AG04450 (cell line): ENCODE measurements around the gene RPS6KA4. TPM values are rescaled to one million over a fixed set of nuclear protein-coding genes. Genes with fewer than 3 reads are reported as not detected.

Source experiments
- CTCF ChIA-PET: fragments of 300-600, 350-600 bp; formaldehyde crosslinking; extraction: SDS; loops from one replicate; lab custom pipeline; 2022; ENCODE audit warnings: antibody characterized with exemption, inconsistent platforms; lab: Charles Lee
- POLR2A ChIA-PET: fragments of 350-600 bp; formaldehyde crosslinking; extraction: SDS; loops from one replicate; lab custom pipeline; 2021; ENCODE audit warnings: antibody characterized with exemption, inconsistent platforms; lab: Yijun Ruan, JAX
- DNase-seq: peaks from one replicate; pipeline ENCODE4 v3.0.0-alpha.2; 2011; ENCODE audit warnings: low read depth, low spot score
- H3K27ac ChIP-seq: one replicate; pipeline ENCODE4 v1.5.1; 2012; ENCODE audit warnings: low read depth, low read length, control low read depth
- H3K27me3 ChIP-seq: one replicate; pipeline ENCODE4 v1.6.0; 2012; ENCODE audit warnings: low read length; ENCODE audit not compliant: control insufficient read depth, insufficient read depth
- H3K4me3 ChIP-seq: 2 replicates; pipeline ENCODE4 v1.5.1; 2011; ENCODE audit warnings: mild to moderate bottlenecking, low read depth, low read length, control low read depth
- H3K9me3 ChIP-seq: 2 replicates; pipeline ENCODE4 v1.5.1; 2012; ENCODE audit warnings: low read length; ENCODE audit not compliant: control insufficient read depth, insufficient read depth
- CTCF ChIP-seq: IDR thresholded peaks from 2 replicates; pipeline ENCODE4 v1.5.1; 2011; ENCODE audit warnings: low read depth, low read length, control low read depth, inconsistent platforms
- polyA plus RNA-seq: library from polyadenylated mRNA; depleted of rRNA; stranded (reverse); fragments of >200 nt; gene quantifications from 2 replicates; pipeline ENCODE4 v1.2.3, GENCODE V29; 2011

The RPS6KA4 gene
- polyA plus RNA-seq, 1 experiment = 21.9 TPM

DNA sequence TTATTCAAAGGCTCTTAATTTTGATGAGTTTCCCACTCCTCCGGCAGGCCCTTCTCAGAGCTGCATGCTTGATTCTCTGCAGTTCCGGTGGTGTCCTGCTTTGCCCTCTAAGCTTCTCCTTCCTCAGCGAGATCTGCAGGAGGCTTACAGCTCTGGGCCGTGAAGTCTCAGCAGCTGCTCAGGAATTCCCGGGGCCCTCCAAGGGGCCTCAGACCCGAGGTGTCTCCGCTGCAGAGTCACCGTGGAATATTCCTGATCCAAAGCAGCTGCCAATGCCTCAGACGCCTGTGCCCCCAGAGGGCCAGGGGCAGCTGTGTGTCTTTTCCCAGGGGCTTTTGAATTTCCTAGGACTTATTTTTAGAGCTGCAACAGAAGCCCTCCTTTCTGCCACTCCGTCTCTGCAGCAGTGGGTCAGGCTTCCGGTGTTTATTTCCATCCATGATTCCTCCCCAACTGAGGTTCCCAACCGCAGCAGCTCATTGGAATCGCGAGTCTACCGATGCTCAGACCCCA is 37.2 kb downstream of the RPS6KA4 start:
- no peak for TF ChIP-seq CTCF
- no peak for DNase-seq
- CTCF ChIA-PET = interaction anchor here (1.7 kb wide), 1 partner anchor 53 kb away, joined by 8 read pairs; no protein-coding TSS in a partner anchor
- POLR2A ChIA-PET = no interaction called here
- Histone ChIP-seq H3K9me3 (no peaks in the 10 kb centered on the region; the same call in 1 of the 2 replicates), H3K27ac (no peak overlapping the region), H3K4me3 (no peak overlapping the region), H3K27me3 (peaks cover 29% of the 10 kb centered on the region)

GRCh38 chr11:64400102-64400501 is 41.1 kb downstream of the RPS6KA4 start:
- H3K27me3 ChIP-seq = peaks cover 24% of the 10 kb centered on the region
- ChIA-PET CTCF (interaction anchor here (1.0 kb wide), 1 partner anchor 289 kb away, joined by 3 read pairs; no protein-coding TSS in a partner anchor), POLR2A (no interaction called here)
- H3K9me3 ChIP-seq = peaks cover 3% of the 10 kb centered on the region
- H3K27ac ChIP-seq = no peak overlapping the region
- no peak for DNase-seq
- TF ChIP-seq CTCF = no peak
- H3K4me3 ChIP-seq = no peak overlapping the region

DNA sequence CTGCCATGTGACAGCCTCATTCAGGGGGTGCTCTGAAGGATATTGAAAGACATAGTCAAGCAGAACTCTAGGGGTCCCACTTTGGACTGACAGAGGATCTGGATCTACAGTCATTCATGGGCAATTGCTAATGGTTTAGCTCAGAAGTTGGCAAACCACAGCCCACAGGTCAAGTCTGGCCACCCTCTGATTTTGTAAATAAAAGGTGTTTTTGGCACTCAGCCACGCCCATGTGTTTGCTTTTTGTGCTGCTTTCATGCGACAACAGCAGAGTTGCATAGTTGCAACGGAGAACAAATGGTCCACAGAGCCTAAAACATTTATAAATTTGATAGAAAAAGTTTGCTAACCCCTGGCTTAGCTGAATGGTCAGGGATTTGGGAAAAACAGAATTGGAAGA is 41.7 kb downstream of the RPS6KA4 start:
- Histone ChIP-seq H3K27ac (no peak overlapping the region), H3K9me3 (peaks cover 3% of the 10 kb centered on the region), H3K4me3 (no peak overlapping the region), H3K27me3 (peaks cover 24% of the 10 kb centered on the region)
- ChIA-PET POLR2A (no interaction called here), CTCF (interaction anchor here (1.0 kb wide), 1 partner anchor 288 kb away, joined by 3 read pairs; no protein-coding TSS in a partner anchor)
- TF ChIP-seq CTCF = no peak
- DNase-seq = no peak

DNA sequence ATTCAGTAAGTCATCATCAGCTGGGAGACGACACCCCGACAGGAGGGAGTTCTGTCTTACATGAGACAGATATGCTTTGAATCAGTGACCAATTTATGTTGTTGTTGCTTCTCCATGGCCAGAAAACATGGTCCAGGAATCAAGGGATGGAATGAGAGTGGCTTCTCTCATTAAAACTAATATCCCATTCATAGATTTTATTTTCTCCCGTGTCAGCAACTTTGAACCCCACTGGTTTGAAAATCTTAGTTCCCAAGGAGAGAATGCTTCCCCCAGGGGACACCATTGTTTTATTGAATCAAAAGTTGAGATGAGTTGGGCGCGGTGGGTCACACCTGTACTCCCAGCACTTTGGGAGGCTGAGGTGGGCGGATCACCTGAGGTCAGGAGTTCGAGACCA is 42.8 kb downstream of the RPS6KA4 start:
- Histone ChIP-seq H3K9me3 (peaks cover 3% of the 10 kb centered on the region), H3K27me3 (peaks cover 32% of the 10 kb centered on the region), H3K4me3 (no peak overlapping the region), H3K27ac (no peak overlapping the region)
- ChIA-PET POLR2A (no interaction called here), CTCF (no interaction called here)
- DNase-seq = no peak
- TF ChIP-seq CTCF = no peak

DNA sequence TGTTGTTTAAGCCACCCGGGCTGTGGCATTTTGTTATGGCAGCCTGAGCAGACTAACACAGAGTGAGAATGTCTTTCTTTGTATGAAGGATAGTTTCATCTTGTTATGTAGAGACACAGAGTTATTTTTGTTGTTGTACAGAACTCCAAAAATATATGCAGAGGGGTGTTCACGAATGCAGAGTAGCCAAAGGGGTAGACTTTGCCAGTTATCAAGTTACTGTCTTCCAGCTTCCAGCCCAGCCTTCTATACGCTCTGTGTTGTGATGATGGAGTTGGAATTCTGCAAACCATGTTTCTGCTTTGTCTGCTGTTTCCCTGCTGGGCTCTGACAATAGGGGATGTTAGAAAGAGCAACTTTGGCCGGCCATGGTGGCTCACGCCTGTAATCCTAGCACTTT is 44.1 kb downstream of the RPS6KA4 start:
- no peak overlapping the region for H3K27ac ChIP-seq
- ChIA-PET CTCF (no interaction called here), POLR2A (no interaction called here)
- peaks cover 29% of the 10 kb centered on the region for H3K27me3 ChIP-seq
- H3K9me3 ChIP-seq = peaks cover 3% of the 10 kb centered on the region
- DNase-seq = no peak
- TF ChIP-seq CTCF = no peak
- no peak overlapping the region for H3K4me3 ChIP-seq
